GM21619 (cell line): ENCODE results near the gene NR1I3.
"Not testable (repeated sequence)": the region's sequence is repeated elsewhere in the genome, so short reads cannot be mapped to it uniquely, and the experiment has no call there.

ENCODE experiments used
- ATAC-seq: cut with Tn5 transposase; IDR thresholded peaks from one replicate; pipeline ENCODE4 v1.9.1; 2021; ENCODE audit not compliant: unreplicated experiment

Gene NR1I3

DNA sequence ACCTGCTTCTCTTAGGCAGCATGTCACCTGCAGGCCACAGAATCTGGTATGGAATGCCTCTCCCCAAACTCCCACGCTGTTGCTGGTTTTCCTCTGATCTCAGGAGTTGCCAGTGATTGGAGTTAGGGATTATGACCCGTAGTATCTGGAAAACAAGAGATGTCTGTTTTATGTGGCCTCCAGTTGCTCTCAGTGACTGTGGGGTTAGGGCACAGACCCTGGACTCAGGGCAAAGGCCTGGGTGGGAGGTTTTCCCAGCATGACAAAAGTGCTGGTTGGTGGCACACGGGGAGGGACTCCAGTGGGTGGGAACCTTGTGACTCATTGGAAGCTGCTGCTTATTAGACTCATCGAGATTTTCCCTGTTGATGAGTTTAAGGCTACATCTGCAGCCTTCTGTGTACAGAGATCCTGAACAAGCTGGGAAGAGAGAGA is at the start of gene NR1I3:
NR1I3 (minus strand) TSS at position 165 of the 435 bp plus-strand sequence. CDS start 1,638 bp downstream, outside the sequence.
- no peak for ATAC-seq

- no peak for ATAC-seq
Observed at GRCh38 chr1:161287482-161288054, 49.6 kb upstream of the NR1I3 start.

- ATAC-seq = no peak
Observed at GRCh38 chr1:161285521-161285920, 47.5 kb upstream of the NR1I3 start.

- ATAC-seq = no peak
Observed at GRCh38 chr1:161285113-161285512, 47.1 kb upstream of the NR1I3 start.

DNA sequence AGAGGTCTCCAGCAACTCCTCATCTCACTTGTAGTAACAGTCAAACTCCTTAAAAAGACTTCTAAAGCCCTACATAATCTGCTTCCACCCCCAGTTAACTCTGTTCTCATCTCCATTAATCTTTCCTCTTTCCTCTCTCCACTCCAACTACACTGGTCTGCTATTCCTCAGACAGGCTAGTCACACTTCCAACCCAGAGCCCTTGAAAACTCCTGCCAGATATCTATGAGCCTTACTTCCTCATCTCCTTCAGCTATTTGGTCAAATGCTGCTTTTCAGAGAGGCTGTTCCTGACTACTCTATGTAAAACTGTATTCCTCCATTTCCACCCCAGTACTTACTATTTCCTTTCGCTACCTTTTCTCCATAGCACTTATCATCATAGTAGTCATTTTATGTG is 45.0 kb upstream of the NR1I3 start:
- no peak for ATAC-seq

DNA sequence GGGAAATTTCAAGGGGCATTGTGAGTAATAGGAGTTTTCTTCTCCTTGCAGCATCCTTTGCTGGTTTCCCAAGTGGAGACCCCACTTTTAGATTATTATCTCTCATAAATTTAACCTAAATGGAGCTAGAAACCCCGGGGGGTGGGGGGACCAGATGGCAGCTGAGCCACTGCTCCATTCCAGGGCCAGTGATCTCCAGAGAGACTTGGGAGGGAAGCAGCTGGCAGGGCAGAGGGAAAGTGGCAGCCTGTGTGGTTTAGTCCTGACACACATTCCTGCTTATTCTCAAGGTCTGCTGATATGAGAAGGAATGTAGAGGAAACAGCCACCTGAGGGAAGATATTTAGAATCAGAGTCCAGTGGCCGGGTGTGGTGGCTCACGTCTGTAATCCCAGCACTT is 36.9 kb upstream of the NR1I3 start:
- no peak for ATAC-seq

DNA sequence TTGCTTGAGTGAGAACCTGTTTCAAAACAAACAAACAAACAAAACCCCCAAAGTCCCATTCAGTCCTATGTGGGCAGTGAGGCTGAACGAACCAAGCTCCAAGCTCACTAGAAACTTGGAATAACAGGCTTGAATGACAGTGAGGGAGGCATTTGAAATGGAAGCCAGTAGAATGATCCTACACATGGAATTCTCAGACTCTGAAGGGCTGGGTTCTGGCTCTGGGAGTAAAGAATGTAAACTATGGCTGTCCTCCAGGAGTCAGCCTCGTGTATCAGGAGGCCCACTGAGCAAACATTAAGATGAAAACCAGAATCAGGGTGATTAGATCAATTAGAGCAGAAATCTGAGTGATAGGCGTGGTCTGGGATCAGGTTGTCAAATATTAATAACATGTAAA is 35.4 kb upstream of the NR1I3 start:
- ATAC-seq = no peak

GRCh38 chr1:161267321-161267720 is 29.3 kb upstream of the NR1I3 start:
- ATAC-seq = no peak

DNA sequence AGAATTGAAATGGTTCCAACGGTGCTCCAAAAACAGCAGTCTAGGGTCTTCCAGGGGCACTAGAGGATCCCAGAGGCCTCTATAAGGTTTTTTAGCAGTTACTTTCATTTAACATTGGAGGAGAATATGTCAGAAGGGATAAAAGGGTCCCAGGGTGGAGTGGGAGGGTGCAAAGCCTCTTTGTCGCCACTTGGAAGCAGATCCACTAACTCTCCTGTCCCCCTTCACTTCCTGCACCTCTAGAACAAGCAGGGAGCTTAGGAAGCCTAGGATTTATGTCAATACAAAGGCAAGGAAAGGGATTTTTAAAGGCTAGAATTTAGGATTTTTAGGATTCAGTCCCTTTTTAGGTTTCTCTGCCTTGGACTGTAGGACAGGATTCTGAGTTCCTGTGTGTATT is 28.8 kb upstream of the NR1I3 start:
- no peak for ATAC-seq

DNA sequence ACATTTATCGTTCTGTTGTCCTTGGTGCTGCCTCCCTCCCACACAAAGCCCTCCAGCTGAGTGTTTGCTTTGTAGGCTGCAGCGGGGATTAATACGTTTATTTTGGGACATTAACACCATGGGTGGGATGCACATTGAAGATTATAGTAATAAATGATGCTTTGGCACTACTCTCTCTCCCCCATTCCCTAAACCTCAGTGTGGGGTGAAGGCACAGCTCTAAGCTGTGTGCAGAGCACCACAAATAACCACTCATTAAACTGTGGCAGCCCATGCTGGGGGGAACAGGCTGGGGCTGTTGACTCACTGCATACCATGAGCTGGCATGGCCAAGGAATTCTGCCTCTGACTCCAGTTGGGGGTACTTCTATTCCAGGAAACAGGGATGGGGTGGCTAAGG is 28.2 kb upstream of the NR1I3 start:
- no peak for ATAC-seq

GRCh38 chr1:161265305-161265704 is 27.3 kb upstream of the NR1I3 start:
- no peak for ATAC-seq

DNA sequence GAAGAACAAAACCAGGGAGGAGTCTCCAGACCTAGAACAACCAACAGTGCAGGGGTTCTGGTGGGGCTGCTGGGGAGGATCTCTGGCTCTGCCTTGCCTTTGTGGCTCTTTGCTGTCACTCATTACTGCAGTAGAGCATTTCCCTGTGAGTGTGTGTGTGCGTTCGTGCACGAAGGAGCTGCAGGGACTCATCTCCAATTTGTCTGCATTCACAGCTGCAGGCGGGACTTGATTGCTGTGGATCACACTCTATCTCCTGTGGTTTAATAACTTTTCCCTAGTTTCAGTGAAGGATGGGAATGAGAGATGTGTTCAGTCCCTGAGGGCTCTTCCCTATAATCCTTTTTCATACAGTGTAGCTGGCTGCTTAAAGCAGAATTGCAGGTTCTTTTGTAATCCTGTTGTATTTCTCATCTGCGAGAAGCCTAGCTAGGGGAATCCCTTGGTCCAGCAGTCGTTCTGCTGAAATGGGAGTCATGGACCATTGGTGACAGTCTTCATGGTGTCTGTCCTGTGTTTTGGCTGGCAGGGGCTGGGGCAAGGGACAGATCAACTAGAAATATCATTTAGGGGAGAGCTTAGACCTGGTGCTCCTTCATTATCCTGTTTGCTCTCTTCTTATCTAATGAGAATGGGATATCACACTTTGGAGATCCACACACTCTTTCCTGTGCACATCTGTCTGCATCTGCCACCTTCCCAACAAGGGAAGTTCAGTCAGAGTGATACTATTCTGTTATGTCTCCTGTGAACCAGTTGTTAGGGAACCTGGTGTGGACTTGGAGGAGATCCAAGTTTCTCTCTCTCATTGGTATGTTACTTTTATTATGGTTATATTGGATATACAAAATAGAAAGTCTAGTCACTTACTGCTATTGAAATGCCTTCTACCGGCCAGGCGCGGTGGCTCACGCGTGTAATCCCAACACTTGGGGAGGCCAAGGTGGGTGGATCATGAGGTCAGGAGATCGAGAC is 23.5 kb upstream of the NR1I3 start:
- no peak for ATAC-seq

GRCh38 chr1:161260376-161261260 is 22.6 kb upstream of the NR1I3 start:
- no peak for ATAC-seq

- no peak for ATAC-seq
Observed at GRCh38 chr1:161259765-161260164, 21.8 kb upstream of the NR1I3 start.

- no peak for ATAC-seq
Observed at GRCh38 chr1:161259345-161259702, 21.3 kb upstream of the NR1I3 start.

DNA sequence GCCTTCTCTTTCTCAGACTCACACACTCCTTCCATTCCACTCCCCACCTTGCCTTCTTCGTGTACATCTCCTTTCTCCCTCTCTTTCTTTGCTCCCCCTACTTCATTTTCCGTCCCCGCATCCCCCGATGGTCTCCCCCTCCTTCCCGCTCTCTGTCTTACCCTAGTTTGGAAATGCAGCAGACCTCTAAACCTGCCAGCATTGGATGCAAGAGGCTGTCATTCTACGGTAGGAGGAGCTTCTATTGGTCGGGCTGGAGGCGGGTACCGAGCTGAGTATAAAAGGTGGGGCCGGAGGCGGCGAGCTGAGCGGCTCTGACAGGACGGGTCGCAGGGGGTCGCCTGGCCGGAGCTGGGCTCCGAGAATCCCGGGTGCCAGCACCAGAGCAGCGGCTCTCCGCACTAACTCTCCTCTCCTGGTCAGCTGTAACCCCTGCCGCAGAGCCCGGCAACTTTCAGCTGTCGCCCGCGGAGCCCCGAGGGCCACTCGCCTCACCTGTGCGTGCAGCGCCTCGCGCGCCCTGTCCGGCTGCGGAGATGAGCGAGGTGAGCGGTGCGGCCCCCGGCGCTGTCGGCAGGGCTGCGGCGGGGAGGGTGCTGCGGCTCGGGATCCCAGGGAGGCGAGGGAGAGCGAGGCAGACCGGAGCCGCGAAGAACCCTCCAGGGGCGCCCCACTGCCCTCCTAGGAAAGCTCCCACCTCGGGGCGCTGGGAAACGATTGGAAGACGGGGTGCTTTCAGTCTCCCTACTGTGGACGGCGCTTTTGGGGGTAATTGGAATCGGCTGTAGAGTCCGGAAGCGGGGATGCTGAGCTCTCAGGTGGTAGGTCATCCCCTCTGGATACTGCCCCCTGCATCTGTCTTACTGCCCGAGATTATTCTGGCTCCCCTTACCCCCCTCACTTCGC is 20.7 kb upstream of the NR1I3 start, which contains the start of gene PCP4L1:
PCP4L1 (plus strand) TSS at position 307 of the 906 bp plus-strand sequence; CDS start at position 537, 230 bp downstream.
- ATAC-seq = peak; percentile 50

DNA sequence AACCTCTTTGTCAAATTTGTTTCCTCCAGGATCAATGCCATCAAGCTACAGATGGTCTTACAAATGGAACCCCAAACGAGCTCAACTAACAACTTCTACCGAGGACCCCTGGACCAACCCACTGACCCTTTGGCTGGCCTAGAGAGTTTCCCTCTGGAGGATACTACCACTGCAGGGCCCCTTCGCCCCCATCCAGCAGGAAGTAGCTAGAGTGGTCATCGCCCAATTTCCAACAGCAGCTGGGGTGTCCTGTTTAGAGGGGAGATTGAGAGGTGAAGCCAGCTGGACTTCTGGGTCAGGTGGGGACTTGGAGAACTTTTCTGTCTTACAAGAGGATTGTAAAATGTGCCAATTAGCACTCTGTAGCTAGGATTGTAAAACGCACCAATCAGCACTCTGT is 19.1 kb upstream of the NR1I3 start:
- ATAC-seq = not testable (repeated sequence)

DNA sequence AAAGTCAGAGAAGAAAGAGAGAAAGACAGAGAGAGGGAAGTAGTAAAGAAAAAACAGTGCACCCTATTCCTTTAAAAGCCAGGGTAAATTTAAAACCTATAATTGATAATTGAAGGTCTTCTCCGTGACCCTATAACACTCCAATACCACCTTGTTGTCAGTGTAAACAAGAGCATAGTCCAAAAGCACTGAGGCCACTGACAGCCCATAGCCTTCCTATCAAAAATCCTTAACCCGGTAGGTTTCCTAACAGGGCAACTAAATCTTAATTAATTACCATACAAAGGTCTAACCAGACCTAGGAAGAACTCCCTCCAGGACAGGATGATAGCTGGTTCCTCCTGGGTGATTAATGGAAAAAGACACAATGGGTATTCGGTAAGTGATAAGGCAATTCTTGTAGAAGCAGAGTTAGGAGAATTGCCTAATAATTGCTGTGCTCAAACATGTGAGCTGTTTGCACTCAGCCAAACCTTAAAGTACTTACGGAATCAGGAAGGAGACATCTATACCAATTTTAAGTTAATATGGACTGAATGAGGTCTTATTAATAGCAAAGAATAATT is 18.0 kb upstream of the NR1I3 start:
- ATAC-seq = not testable (repeated sequence)

DNA sequence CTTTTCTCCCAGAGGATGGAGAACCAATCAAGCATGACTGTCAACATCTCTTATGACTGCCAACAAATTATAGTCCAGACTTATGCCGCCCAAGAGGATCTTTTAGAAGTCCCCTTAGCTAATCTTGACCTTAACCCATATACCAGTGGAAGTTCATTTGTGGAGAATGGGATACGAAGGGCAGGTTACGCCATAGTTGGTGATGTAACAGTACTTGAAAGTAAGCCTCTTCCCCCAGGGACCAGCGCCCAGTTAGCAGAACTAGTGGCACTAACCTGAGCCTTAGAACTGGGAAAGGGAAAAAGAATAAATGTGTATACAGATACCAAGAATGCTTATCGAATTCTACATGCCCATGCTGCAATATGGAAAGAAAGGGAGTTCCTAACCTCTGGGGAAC is 17.3 kb upstream of the NR1I3 start:
- not testable (repeated sequence) for ATAC-seq

DNA sequence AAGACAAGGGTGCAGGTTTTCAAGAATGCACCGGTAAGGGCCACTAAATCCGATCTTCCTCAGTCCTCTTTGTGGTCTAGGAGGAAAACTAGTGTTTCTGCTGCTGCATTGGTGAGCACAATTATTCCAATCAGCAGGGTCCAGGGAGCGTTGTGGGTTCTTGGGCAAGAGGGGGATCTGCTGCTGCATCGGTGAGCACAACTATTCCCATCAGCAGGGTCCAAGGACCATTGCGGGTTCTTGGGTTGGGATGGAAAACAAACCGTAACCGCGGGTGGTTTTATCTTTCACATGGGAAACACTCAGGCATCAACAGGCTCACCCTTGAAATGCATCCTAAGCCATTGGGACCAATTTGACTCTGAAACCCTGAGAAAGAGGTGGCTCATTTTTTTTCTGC is 13.6 kb upstream of the NR1I3 start:
- ATAC-seq = no peak
